DOHH2 (cell line): ENCODE data around the gene DDN.

Source experiments
- H3F3A ChIP-seq: fragments of 200-600 bp; sonication (generic), shearing (Covaris generic); 2 replicates; pipeline ENCODE4 v1.6.0; 2016; ENCODE audit warnings: antibody characterized with exemption, mild to moderate bottlenecking; ENCODE audit not compliant: control insufficient read depth, insufficient read depth
- H3K27ac ChIP-seq: fragments of 200-600 bp; sonication (generic); 2 replicates; pipeline ENCODE4 v1.5.1; 2014; ENCODE audit warnings: low read depth, mild to moderate bottlenecking, low read length, moderate library complexity
- H3K27me3 ChIP-seq: fragments of 200-600 bp; sonication (generic); 2 replicates; pipeline ENCODE4 v1.6.1; 2014; ENCODE audit warnings: mild to moderate bottlenecking, low read length, mixed read lengths; ENCODE audit not compliant: control insufficient read depth
- H3K36me3 ChIP-seq: fragments of 200-600 bp; sonication (generic); 2 replicates; pipeline ENCODE4 v1.6.1; 2014; ENCODE audit warnings: mild to moderate bottlenecking, low read length, moderate library complexity, mixed read lengths; ENCODE audit not compliant: control insufficient read depth
- H3K4me1 ChIP-seq: fragments of 200-600 bp; sonication (generic); 2 replicates; pipeline ENCODE4 v1.6.1; 2014; ENCODE audit warnings: mild to moderate bottlenecking, low read length, mixed read lengths; ENCODE audit not compliant: control insufficient read depth
- H3K4me2 ChIP-seq: fragments of 200-600 bp; sonication (generic); 2 replicates; pipeline ENCODE4 v1.6.0; 2014; ENCODE audit warnings: mild to moderate bottlenecking, low read length, moderate library complexity
- H3K4me3 ChIP-seq: fragments of 200-600 bp; sonication (generic); 2 replicates; pipeline ENCODE4 v1.5.1; 2014; ENCODE audit warnings: mild to moderate bottlenecking, low read length, mixed read lengths
- H3K79me2 ChIP-seq: fragments of 200-600 bp; sonication (generic); 2 replicates; pipeline ENCODE4 v1.6.1; 2014; ENCODE audit warnings: mild to moderate bottlenecking, low read length, mixed read lengths; ENCODE audit not compliant: control insufficient read depth
- H3K9me2 ChIP-seq: fragments of 200-600 bp; sonication (generic); replicated peaks from 2 replicates; pipeline ENCODE4 v1.6.1; 2014; ENCODE audit warnings: mild to moderate bottlenecking, low read length, mixed read lengths; ENCODE audit not compliant: control insufficient read depth
- H3K9me3 ChIP-seq: fragments of 200-600 bp; sonication (generic); 2 replicates; pipeline ENCODE4 v1.6.1; 2014; ENCODE audit warnings: antibody characterized with exemption, low read length, mixed read lengths; ENCODE audit not compliant: control insufficient read depth, insufficient read depth
- H4K20me1 ChIP-seq: fragments of 200-600 bp; sonication (generic); 2 replicates; pipeline ENCODE4 v1.6.0; 2014; ENCODE audit warnings: low read depth, mild to moderate bottlenecking, antibody characterized with exemption, low read length, moderate library complexity; ENCODE audit not compliant: control insufficient read depth, insufficient read depth
- EZH2phosphoT487 ChIP-seq: fragments of 200-600 bp; sonication (generic); IDR thresholded peaks from 2 replicates; pipeline ENCODE4 v1.6.1; 2017; ENCODE audit warnings: borderline replicate concordance, mild to moderate bottlenecking, antibody characterized with exemption, low read length, moderate library complexity, mixed read lengths
- TF ChIP-seq, protein P1 (sequence below): fragments of 200-600 bp; sonication (generic); IDR thresholded peaks from one replicate; pipeline ENCODE4 v1.5.1; 2014; ENCODE audit warnings: antibody characterized with exemption, mild to moderate bottlenecking, low read depth, low read length; ENCODE audit not compliant: poor library complexity, severe bottlenecking

The DDN gene

DNA sequence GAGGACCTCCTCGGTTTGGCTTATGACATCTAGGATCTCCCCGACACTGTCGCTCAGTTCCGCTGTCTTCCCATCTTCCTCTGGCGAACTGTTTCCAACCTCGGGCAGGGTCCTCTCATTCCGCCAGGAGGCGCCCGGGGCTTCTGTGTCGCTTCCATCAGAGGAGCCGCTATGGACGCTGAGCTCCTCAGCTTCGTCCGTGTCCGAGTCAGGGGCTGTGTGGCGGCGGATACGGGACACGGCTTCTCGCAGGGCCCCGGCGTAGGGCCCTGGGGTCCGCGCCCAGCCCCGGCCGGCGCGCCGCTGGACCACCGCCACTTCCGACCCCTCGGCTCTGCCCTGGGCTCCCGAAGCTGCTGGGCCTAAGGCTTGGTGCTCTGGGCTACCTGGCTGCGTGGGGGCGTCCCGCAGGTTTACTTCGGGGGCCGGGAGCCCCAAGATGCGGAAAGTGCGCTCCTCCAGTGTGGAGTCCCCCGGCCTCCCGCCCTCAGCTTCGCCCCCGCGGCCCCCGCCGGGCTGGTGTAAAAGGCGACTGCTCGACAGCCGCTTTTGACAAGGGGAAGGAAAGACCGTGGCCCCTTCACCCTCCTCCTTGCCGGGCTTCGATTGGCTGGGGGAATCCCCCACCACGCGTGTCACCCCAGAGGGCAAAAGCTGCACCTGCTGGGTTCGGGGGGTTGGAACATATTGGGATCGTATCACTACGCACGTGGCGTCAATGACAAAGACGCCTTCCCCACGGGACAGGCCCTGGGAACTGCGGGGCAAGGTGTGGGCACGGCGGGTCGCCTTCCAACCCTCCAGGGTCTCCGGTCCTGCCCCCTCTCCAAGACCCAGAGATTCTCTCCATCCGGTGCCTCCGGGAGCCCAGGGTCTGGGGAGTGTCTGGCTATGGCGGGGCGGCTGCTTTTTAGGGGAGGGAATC lies 2.1 kb downstream of the DDN start:
- peaks cover 4% of the 10 kb centered on the region for H3K36me3 ChIP-seq
- H3K4me3 ChIP-seq: peak overlapping the region; percentile 82
- peak overlapping the region; percentile 96 for H3K4me2 ChIP-seq
- H3K27ac ChIP-seq: no peak overlapping the region
- no peaks in the 10 kb centered on the region for H3K9me3 ChIP-seq
- H3K9me2 ChIP-seq: no peaks in the 10 kb centered on the region
- no peaks in the 10 kb centered on the region for H4K20me1 ChIP-seq
- 0 out of 2 replicates have a peak, but pooled peaks cover 7% of the 10 kb centered on the region for H3F3A ChIP-seq
- H3K27me3 ChIP-seq: peaks cover 39% of the 10 kb centered on the region
- 0 out of 2 replicates have a peak, but pooled peaks cover 2% of the 10 kb centered on the region for H3K79me2 ChIP-seq
- TF ChIP-seq, protein P1, sequence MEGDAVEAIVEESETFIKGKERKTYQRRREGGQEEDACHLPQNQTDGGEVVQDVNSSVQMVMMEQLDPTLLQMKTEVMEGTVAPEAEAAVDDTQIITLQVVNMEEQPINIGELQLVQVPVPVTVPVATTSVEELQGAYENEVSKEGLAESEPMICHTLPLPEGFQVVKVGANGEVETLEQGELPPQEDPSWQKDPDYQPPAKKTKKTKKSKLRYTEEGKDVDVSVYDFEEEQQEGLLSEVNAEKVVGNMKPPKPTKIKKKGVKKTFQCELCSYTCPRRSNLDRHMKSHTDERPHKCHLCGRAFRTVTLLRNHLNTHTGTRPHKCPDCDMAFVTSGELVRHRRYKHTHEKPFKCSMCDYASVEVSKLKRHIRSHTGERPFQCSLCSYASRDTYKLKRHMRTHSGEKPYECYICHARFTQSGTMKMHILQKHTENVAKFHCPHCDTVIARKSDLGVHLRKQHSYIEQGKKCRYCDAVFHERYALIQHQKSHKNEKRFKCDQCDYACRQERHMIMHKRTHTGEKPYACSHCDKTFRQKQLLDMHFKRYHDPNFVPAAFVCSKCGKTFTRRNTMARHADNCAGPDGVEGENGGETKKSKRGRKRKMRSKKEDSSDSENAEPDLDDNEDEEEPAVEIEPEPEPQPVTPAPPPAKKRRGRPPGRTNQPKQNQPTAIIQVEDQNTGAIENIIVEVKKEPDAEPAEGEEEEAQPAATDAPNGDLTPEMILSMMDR: peak; percentile 77
- no peak for TF ChIP-seq EZH2phosphoT487
- peaks cover 50% of the 10 kb centered on the region for H3K4me1 ChIP-seq

GRCh38 chr12:48995086-48995879 lies 3.9 kb downstream of the DDN start:
- H3K79me2 ChIP-seq: 0 out of 2 replicates have a peak, but pooled peaks cover 2% of the 10 kb centered on the region
- peak overlapping the region; percentile 33; the same call in 1 of the 2 replicates for H3K4me3 ChIP-seq
- peak overlapping the region; percentile 47 for H3K4me2 ChIP-seq
- H3K27ac ChIP-seq: no peak overlapping the region
- no peaks in the 10 kb centered on the region for H3K36me3 ChIP-seq
- peaks cover 48% of the 10 kb centered on the region for H3K27me3 ChIP-seq
- no peaks in the 10 kb centered on the region for H3K9me2 ChIP-seq
- no peaks in the 10 kb centered on the region for H4K20me1 ChIP-seq
- no peaks in the 10 kb centered on the region for H3K9me3 ChIP-seq
- TF ChIP-seq EZH2phosphoT487: peak; percentile 62; the same call in 1 of the 2 replicates
- TF ChIP-seq, protein P1: peak; percentile 75
- peaks cover 43% of the 10 kb centered on the region for H3K4me1 ChIP-seq
- H3F3A ChIP-seq: 0 out of 2 replicates have a peak, but pooled peaks cover 7% of the 10 kb centered on the region

- Histone ChIP-seq H3K79me2 (0 out of 2 replicates have a peak, but pooled peaks cover under 1% of the 10 kb centered on the region), H3K4me1 (peaks cover 35% of the 10 kb centered on the region), H3K9me2 (no peaks in the 10 kb centered on the region), H3F3A (0 out of 2 replicates have a peak, but pooled peaks cover 7% of the 10 kb centered on the region), H3K27me3 (peaks cover 48% of the 10 kb centered on the region), H3K4me3 (no peak overlapping the region), H3K36me3 (no peaks in the 10 kb centered on the region), H3K27ac (no peak overlapping the region), H3K9me3 (no peaks in the 10 kb centered on the region), H3K4me2 (no peak overlapping the region), H4K20me1 (no peaks in the 10 kb centered on the region)
- TF ChIP-seq, protein P1: no peak
- TF ChIP-seq EZH2phosphoT487: no peak
Observed at GRCh38 chr12:48994224-48995085, 4.7 kb downstream of the DDN start.
